ENCODE measurements around the gene JOSD2. TPM values are rescaled to one million over a fixed set of nuclear protein-coding genes. Genes with fewer than 3 reads are reported as not detected.

The JOSD2 gene
- 36.1 TPM for total RNA-seq
- long read RNA-seq, transcript JOSD2-204 (5 exons, 996 nt) = major isoform, 13 of 29 reads
- long read RNA-seq, partial matches to known transcripts = 6 of 29 reads
- long read RNA-seq, other reads (novel, unspliced or antisense) = 4 of 29 reads

GRCh38 chr19:50511069-50511822 lies at the start of gene JOSD2:
JOSD2 (minus strand) TSS chr19:50511191; CDS start chr19:50510431, 760 bp downstream.
- peak; percentile 98 for DNase-seq (ENCODE audit: low spot score)
- intact Hi-C loops (cut with DNase I) = loop anchor here (1.0 to 2.0 kb wide), 2 partner anchors 34 to 127 kb away; partner anchors contain the start of genes EMC10, GARIN5A and POLD1

GRCh38 chr19:50559636-50560035 lies 48.6 kb upstream of the JOSD2 start:
- intact Hi-C loops (cut with DNase I) = loop anchor here (10.0 kb wide), 1 partner anchor 195 kb away; the partner anchor contains the start of gene NAPSA
- no peak for DNase-seq (ENCODE audit: low spot score)

- DNase-seq (ENCODE audit: low spot score) = no peak
- intact Hi-C loops (cut with DNase I) = loop anchor here (10.0 kb wide), 1 partner anchor 194 kb away; the partner anchor contains the start of gene NAPSA
Measured at GRCh38 chr19:50558449-50558848, 47.5 kb upstream of the JOSD2 start.

GRCh38 chr19:50558039-50558438 lies 47.0 kb upstream of the JOSD2 start:
- intact Hi-C loops (cut with DNase I) = loop anchor here (10.0 kb wide), 1 partner anchor 193 kb away; the partner anchor contains the start of gene NAPSA
- no peak for DNase-seq (ENCODE audit: low spot score)

- intact Hi-C loops (cut with DNase I) = loop anchor here (10.0 kb wide), 1 partner anchor 192 kb away; the partner anchor contains the start of gene NAPSA
- no peak for DNase-seq (ENCODE audit: low spot score)
Measured at GRCh38 chr19:50557009-50557613, 46.1 kb upstream of the JOSD2 start.

- intact Hi-C loops (cut with DNase I) = loop anchor here (10.0 kb wide), 1 partner anchor 192 kb away; the partner anchor contains the start of gene NAPSA
- peak; percentile 87 for DNase-seq (ENCODE audit: low spot score)
Measured at GRCh38 chr19:50556282-50557008, 45.5 kb upstream of the JOSD2 start.

- DNase-seq (ENCODE audit: low spot score) = no peak
- intact Hi-C loops (cut with DNase I) = loop anchor here (10.0 kb wide), 1 partner anchor 191 kb away; the partner anchor contains the start of gene NAPSA
Measured at GRCh38 chr19:50555450-50556281, 44.7 kb upstream of the JOSD2 start.

GRCh38 chr19:50555033-50555432 lies 44.0 kb upstream of the JOSD2 start:
- intact Hi-C loops (cut with DNase I) = loop anchor here (10.0 kb wide), 1 partner anchor 190 kb away; the partner anchor contains the start of gene NAPSA
- DNase-seq (ENCODE audit: low spot score) = no peak

- no peak for DNase-seq (ENCODE audit: low spot score)
- intact Hi-C loops (cut with DNase I) = loop anchor here (10.0 kb wide), 1 partner anchor 189 kb away; the partner anchor contains the start of gene NAPSA
Measured at GRCh38 chr19:50554212-50554611, 43.2 kb upstream of the JOSD2 start.

GRCh38 chr19:50553134-50553703 lies 42.2 kb upstream of the JOSD2 start:
- intact Hi-C loops (cut with DNase I) = loop anchor here (10.0 kb wide), 1 partner anchor 188 kb away; the partner anchor contains the start of gene NAPSA
- no peak for DNase-seq (ENCODE audit: low spot score)

GRCh38 chr19:50552540-50552939 lies 41.5 kb upstream of the JOSD2 start:
- intact Hi-C loops (cut with DNase I) = loop anchor here (10.0 kb wide), 1 partner anchor 188 kb away; the partner anchor contains the start of gene NAPSA
- no peak for DNase-seq (ENCODE audit: low spot score)

GRCh38 chr19:50551715-50552187 lies 40.8 kb upstream of the JOSD2 start:
- DNase-seq (ENCODE audit: low spot score) = no peak
- intact Hi-C loops (cut with DNase I) = loop anchor here (10.0 kb wide), 1 partner anchor 187 kb away; the partner anchor contains the start of gene NAPSA

GRCh38 chr19:50551034-50551714 lies 40.2 kb upstream of the JOSD2 start:
- intact Hi-C loops (cut with DNase I) = loop anchor here (10.0 kb wide), 1 partner anchor 186 kb away; the partner anchor contains the start of gene NAPSA

GRCh38 chr19:50550594-50550966 lies 39.6 kb upstream of the JOSD2 start:
- intact Hi-C loops (cut with DNase I) = loop anchor here (10.0 kb wide), 1 partner anchor 186 kb away; the partner anchor contains the start of gene NAPSA
- no peak for DNase-seq (ENCODE audit: low spot score)

More at GRCh38 chr19:50551034-50551714, 40.2 kb upstream of the JOSD2 start:
- DNase-seq (ENCODE audit: low spot score) = no peak

- no peak for DNase-seq (ENCODE audit: low spot score)
- intact Hi-C loops (cut with DNase I) = loop anchor here (10.0 kb wide), 1 partner anchor 185 kb away; the partner anchor contains the start of gene NAPSA
Measured at GRCh38 chr19:50549927-50550593, 39.1 kb upstream of the JOSD2 start.

- intact Hi-C loops (cut with DNase I) = no loop called here
Measured at GRCh38 chr19:50549059-50549926, 38.3 kb upstream of the JOSD2 start.

More at GRCh38 chr19:50549059-50549926, 38.3 kb upstream of the JOSD2 start:
- DNase-seq (ENCODE audit: low spot score) = no peak

Measured in cardiac septum (tissue), 1 donor.